ENCODE measurements around the gene SPRR3.

DNA sequence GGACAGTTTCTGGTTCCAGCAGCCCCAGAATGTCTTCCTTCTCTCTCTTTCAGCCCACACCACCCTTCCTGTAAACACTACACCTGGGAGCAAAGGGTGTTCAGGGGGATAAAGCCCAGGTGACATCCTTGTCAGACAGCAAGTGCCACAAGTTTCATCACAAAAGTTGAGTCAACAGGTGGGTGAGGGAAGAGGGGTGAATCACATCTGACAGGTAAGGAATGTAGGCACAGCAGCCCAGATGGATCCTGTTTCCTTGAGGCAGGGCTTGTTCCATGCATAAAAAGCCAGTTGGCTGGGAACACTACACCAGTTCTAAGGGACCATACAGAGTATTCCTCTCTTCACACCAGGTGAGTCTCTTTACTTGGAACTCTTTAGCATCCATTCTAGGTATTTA lies 29.3 kb downstream of the SPRR3 start, which contains the start of gene SPRR1B:
- TF ChIP-seq, protein P1, sequence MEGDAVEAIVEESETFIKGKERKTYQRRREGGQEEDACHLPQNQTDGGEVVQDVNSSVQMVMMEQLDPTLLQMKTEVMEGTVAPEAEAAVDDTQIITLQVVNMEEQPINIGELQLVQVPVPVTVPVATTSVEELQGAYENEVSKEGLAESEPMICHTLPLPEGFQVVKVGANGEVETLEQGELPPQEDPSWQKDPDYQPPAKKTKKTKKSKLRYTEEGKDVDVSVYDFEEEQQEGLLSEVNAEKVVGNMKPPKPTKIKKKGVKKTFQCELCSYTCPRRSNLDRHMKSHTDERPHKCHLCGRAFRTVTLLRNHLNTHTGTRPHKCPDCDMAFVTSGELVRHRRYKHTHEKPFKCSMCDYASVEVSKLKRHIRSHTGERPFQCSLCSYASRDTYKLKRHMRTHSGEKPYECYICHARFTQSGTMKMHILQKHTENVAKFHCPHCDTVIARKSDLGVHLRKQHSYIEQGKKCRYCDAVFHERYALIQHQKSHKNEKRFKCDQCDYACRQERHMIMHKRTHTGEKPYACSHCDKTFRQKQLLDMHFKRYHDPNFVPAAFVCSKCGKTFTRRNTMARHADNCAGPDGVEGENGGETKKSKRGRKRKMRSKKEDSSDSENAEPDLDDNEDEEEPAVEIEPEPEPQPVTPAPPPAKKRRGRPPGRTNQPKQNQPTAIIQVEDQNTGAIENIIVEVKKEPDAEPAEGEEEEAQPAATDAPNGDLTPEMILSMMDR (IDR thresholded peaks at IDR 0.05) = no peak
- no peak for TF ChIP-seq POLR2A (IDR thresholded peaks at IDR 0.05)

All from tibial nerve (tissue), 3 donors.